Left ventricle myocardium superior (tissue), 1 donor: ENCODE measurements around the gene CRLF2. TPM values are rescaled to one million over a fixed set of nuclear protein-coding genes. Genes with fewer than 3 reads are reported as not detected.

Experiments used
- ATAC-seq: fragments of 200-7000 bp; cut with Tn5 transposase; one replicate; pipeline ENCODE4 v1.9.1; 2020; ENCODE audit warnings: mild to moderate bottlenecking, moderate library complexity
- DNase-seq: peaks from one replicate; pipeline ENCODE4 v3.0.0-alpha.2; 2020
- intact Hi-C: fragments of 100-400 bp; cut with micrococcal nuclease; formaldehyde crosslinking; loops from one replicate; pipeline ENCODE4 v1.11.0; 2022
- total RNA-seq: library from RNA; stranded (reverse); fragmentation: NEBNext Ultra II Directional; extraction: Animal tissue kit (Norgen Biotek cat#: 25700); gene quantifications from one replicate; pipeline ENCODE4 v1.2.1, GENCODE V29; 2021
- donor health status: DM: no; HTN: yes; CAD: no; lungs with severe emphysema.

Gene CRLF2
- total RNA-seq, 1 donor from 2014 or later: not detected

DNA sequence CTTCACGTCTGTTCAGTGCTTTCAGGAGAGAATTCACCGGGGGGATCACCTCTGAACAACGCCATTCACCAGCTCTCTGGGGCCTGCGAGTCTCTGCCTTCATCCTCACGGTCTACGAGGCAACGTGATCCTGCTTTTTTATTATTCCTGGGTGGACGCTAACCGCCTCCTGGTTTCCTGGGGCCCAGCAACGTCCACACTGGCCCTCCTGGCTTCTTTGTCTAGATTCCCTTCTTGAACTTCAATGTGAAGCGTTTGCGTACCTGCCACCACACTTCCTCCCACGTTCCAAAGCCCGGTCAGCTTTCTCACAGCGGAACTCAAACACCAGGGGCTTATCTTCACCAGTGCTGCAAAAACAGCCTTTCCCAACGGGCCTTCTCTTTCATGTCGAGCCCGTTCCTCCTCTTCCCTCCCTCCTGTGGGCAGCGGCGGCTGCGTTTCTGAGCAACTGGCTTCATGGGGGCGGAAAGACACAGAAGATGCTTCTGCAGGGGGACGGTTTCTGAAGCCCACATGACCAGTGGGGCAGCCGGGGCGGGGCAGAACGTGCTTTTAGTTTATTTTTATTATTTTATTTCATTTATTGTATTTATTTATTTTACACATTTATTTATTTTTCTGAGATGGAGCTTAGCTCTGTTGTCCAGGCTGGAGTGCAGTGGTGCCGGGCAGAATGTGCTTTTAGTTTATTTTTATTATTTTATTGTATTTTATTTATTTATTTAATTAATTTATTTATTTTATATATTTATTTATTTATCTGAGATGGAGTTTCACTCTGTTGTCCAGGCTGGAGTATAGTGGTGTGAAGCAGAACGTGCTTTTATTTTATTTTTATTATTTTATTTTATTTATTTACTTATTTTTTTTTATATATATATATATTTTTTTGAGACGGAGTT is 64.6 kb downstream of the CRLF2 start:
- intact Hi-C loops: no loop called here
- DNase-seq (no peak), ATAC-seq (no peak)

DNA sequence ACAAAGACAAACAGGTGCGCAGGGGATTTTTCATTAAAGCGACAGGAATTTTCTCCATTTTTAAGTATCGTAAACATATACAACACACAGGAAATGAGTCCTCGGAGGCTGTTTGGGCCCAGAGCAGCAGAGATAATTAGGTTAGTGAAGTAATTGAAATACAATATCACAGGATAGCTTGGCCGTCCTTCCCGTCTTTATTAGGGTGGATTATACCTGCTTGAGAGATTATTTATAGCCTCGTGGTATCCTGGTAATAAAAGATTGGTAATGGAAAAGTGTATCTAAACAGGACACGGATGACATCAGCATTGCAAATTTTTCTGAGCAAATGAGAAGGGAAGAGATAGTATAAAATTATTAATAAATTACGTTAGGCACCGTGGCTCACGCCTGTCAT is 68.2 kb downstream of the CRLF2 start:
- no peak for DNase-seq
- intact Hi-C loops: no loop called here
- no peak for ATAC-seq

Other genes with a start within 250 kb of the CRLF2 start
- gene CSF2RA, start 56.2 kb upstream of the CRLF2 start, total RNA-seq: 3.6 TPM
- 6.2 TPM for gene IL3RA, start 124.1 kb upstream of the CRLF2 start, total RNA-seq
- 172 TPM for gene SLC25A6, start 179.5 kb upstream of the CRLF2 start, total RNA-seq
- gene ASMTL, start 240.3 kb upstream of the CRLF2 start, total RNA-seq: 34.3 TPM